OCI-LY7 (cell line): ENCODE results near the gene PDZRN4. TPM values are rescaled to one million over a fixed set of nuclear protein-coding genes. Genes with fewer than 3 reads are reported as not detected.

Source experiments
- BruUV-seq: library from RNA; stranded (reverse); fragments of 400-500 nt; replicated peaks from 2 replicates; lab custom pipeline; 2021; lab: Mats Ljungman, UMichigan
- CTCF ChIA-PET: fragments of 300-600 bp; sonication (Branson Sonifier 250); formaldehyde crosslinking; loops from one replicate; lab custom pipeline; 2022; ENCODE audit warnings: antibody characterized with exemption; ENCODE audit not compliant: unreplicated experiment; lab: Charles Lee
- POLR2A ChIA-PET: fragments of 300-600 bp; sonication (Branson Sonifier 250); formaldehyde crosslinking; loops from one replicate; lab custom pipeline; 2022; ENCODE audit warnings: antibody characterized with exemption; lab: Charles Lee
- DNase-seq: peaks from one replicate; pipeline ENCODE4 v3.0.0-alpha.2; 2015; ENCODE audit warnings: low spot score
- H2AFZ ChIP-seq: fragments of 200-600 bp; sonication (generic), shearing (Covaris generic); 2 replicates; pipeline ENCODE4 v1.6.1; 2014; ENCODE audit warnings: mild to moderate bottlenecking, antibody characterized with exemption, low read length, moderate library complexity
- H3K27ac ChIP-seq: fragments of 200-600 bp; sonication (generic); 2 replicates; pipeline ENCODE4 v1.5.1; 2014; ENCODE audit warnings: mixed run types, low read depth, mild to moderate bottlenecking, moderate library complexity, low read length, inconsistent platforms; ENCODE audit not compliant: poor library complexity, severe bottlenecking
- H3K36me3 ChIP-seq: fragments of 200-600 bp; sonication (generic); 2 replicates; pipeline ENCODE4 v1.6.1; 2014; ENCODE audit warnings: mild to moderate bottlenecking, antibody characterized with exemption, low read length, moderate library complexity, mixed read lengths; ENCODE audit not compliant: insufficient read depth
- H3K4me1 ChIP-seq: fragments of 200-600 bp; sonication (generic); 2 replicates; pipeline ENCODE4 v1.5.1; 2014; ENCODE audit warnings: mild to moderate bottlenecking, low read length; ENCODE audit not compliant: insufficient read depth, poor library complexity, severe bottlenecking
- H3K4me2 ChIP-seq: fragments of 200-600 bp; sonication (generic); 2 replicates; pipeline ENCODE4 v1.6.1; 2014; ENCODE audit warnings: mild to moderate bottlenecking, low read length
- H3K4me3 ChIP-seq: fragments of 200-600 bp; sonication (generic); 2 replicates; pipeline ENCODE4 v1.5.1; 2014; ENCODE audit warnings: mild to moderate bottlenecking, low read depth, low read length; ENCODE audit not compliant: poor library complexity, severe bottlenecking
- H3K79me2 ChIP-seq: fragments of 200-600 bp; sonication (generic); 2 replicates; pipeline ENCODE4 v1.6.1; 2016; ENCODE audit warnings: low read depth, mild to moderate bottlenecking, low read length, moderate library complexity, mixed read lengths; ENCODE audit not compliant: insufficient read depth
- H3K9me2 ChIP-seq: fragments of 200-600 bp; sonication (generic); 2 replicates; pipeline ENCODE4 v1.6.1; 2016; ENCODE audit warnings: mild to moderate bottlenecking, low read length, mixed read lengths; ENCODE audit not compliant: insufficient read depth
- H3K9me3 ChIP-seq: fragments of 200-600 bp; sonication (generic); 2 replicates; pipeline ENCODE4 v1.6.1; 2014; ENCODE audit warnings: mild to moderate bottlenecking, mixed run types, low read length, mixed read lengths
- H4K20me1 ChIP-seq: fragments of 200-600 bp; sonication (generic); 2 replicates; pipeline ENCODE4 v1.6.1; 2014; ENCODE audit warnings: mild to moderate bottlenecking, antibody characterized with exemption, low read length, moderate library complexity, mixed read lengths; ENCODE audit not compliant: insufficient read depth
- CTCF ChIP-seq: fragments of 200-600 bp; sonication (generic); conservative IDR thresholded peaks from 2 replicates; pipeline ENCODE4 v1.5.1; 2014; ENCODE audit warnings: mild to moderate bottlenecking, antibody characterized with exemption, low read length, moderate library complexity, mixed read lengths
- EZH2phosphoT487 ChIP-seq: fragments of 200-600 bp; sonication (generic); IDR thresholded peaks from 2 replicates; pipeline ENCODE4 v1.6.1; 2018; ENCODE audit warnings: low read depth, borderline replicate concordance, mild to moderate bottlenecking, mixed run types, antibody characterized with exemption, low read length, moderate library complexity, mixed read lengths
- intact Hi-C: fragments of 100-400 bp; cut with micrococcal nuclease; formaldehyde crosslinking; loops from one replicate; pipeline ENCODE4 v1.10.0; 2022; ENCODE audit not compliant: unreplicated experiment
- total RNA-seq, 2 experiments: library from RNA; depleted of rRNA in 1 of 2; stranded (reverse); fragments of >200 nt in 1 of 2; shearing (Covaris generic) in 1 of 2; gene quantifications; 2 replicates each; pipeline ENCODE4 v1.2.3, GENCODE V29; 2014 to 2022

The PDZRN4 gene
- total RNA-seq, 2 experiments from 2014 or later, result 6.8 to 16.8 TPM

- H2AFZ ChIP-seq, result no peak overlapping the region
- BruUV-seq, result no TSS peak
- no peaks in the 10 kb centered on the region; the same call in 1 of the 2 replicates for H3K9me2 ChIP-seq
- H3K27ac ChIP-seq, result no peak overlapping the region
- H3K4me2 ChIP-seq, result no peak overlapping the region
- H3K9me3 ChIP-seq, result no peaks in the 10 kb centered on the region
- H3K4me1 ChIP-seq, result no peaks in the 10 kb centered on the region
- POLR2A ChIA-PET, result interaction anchor here (0.6 to 0.8 kb wide), 2 partner anchors 26 to 660 kb away, joined by 3 to 4 read pairs; no protein-coding TSS in a partner anchor
- no peak overlapping the region for H3K4me3 ChIP-seq
- no peak for DNase-seq
- H3K36me3 ChIP-seq, result no peaks in the 10 kb centered on the region
- TF ChIP-seq CTCF (no peak), EZH2phosphoT487 (no peak)
- H4K20me1 ChIP-seq, result peaks cover 4% of the 10 kb centered on the region; the same call in 1 of the 2 replicates
- intact Hi-C loops, result loop anchor here (5.0 to 10.0 kb wide), 3 partner anchors 338 to 1290 kb away; no protein-coding TSS in a partner anchor
- CTCF ChIA-PET, result no interaction called here
- no peaks in the 10 kb centered on the region for H3K79me2 ChIP-seq
Observed at GRCh38 chr12:41274643-41275042, 86.5 kb downstream of the PDZRN4 start.

- DNase-seq, result peak; percentile 70
- Histone ChIP-seq H3K9me3 (no peaks in the 10 kb centered on the region), H3K4me2 (0 out of 2 replicates have a peak overlapping the region, but pooled peaks have one; percentile 17), H3K9me2 (no peaks in the 10 kb centered on the region), H3K4me1 (no peaks in the 10 kb centered on the region), H3K36me3 (no peaks in the 10 kb centered on the region), H4K20me1 (peaks cover 4% of the 10 kb centered on the region; the same call in 1 of the 2 replicates), H3K79me2 (no peaks in the 10 kb centered on the region), H2AFZ (peak overlapping the region; percentile 37; the same call in 1 of the 2 replicates), H3K27ac (no peak overlapping the region), H3K4me3 (no peak overlapping the region)
- intact Hi-C loops, result loop anchor here (1.0 to 10.0 kb wide), 4 partner anchors 335 to 1287 kb away; no protein-coding TSS in a partner anchor
- TF ChIP-seq CTCF (peak; percentile 91), EZH2phosphoT487 (no peak)
- CTCF ChIA-PET, result no interaction called here
- POLR2A ChIA-PET, result interaction anchor here (1.2 kb wide), 1 partner anchor 1113 kb away, joined by 3 read pairs; no protein-coding TSS in a partner anchor
- no TSS peak for BruUV-seq
Observed at GRCh38 chr12:41277100-41277945, 89.2 kb downstream of the PDZRN4 start.
